Smooth muscle cell (in vitro differentiated cells): Measurements from ENCODE around the gene CSTA. TPM values are rescaled to one million over a fixed set of nuclear protein-coding genes. Genes with fewer than 3 reads are reported as not detected.

Source experiments
- DNase-seq: peaks from one replicate; lab custom pipeline; 2025; ENCODE audit not compliant: unreplicated experiment; lab: John Stamatoyannopoulos, UW
- H2AFZ ChIP-seq: fragments of 200-600 bp; sonication (generic); 2 replicates; pipeline ENCODE4 v1.6.0; 2016; ENCODE audit warnings: antibody characterized with exemption, low read depth, mild to moderate bottlenecking
- H3F3A ChIP-seq: fragments of 200-600 bp; sonication (generic); 2 replicates; pipeline ENCODE4 v1.6.0; 2017; ENCODE audit warnings: antibody characterized with exemption, low read depth
- H3K27ac ChIP-seq: fragments of 200-600 bp; sonication (generic); 2 replicates; pipeline ENCODE4 v1.5.1; 2016; ENCODE audit warnings: low read depth, mild to moderate bottlenecking
- H3K27me3 ChIP-seq: fragments of 200-600 bp; sonication (generic); 2 replicates; pipeline ENCODE4 v1.6.1; 2016; ENCODE audit warnings: low read depth, mild to moderate bottlenecking
- H3K36me3 ChIP-seq: fragments of 200-600 bp; sonication (generic); 2 replicates; pipeline ENCODE4 v1.5.1; 2016; ENCODE audit warnings: low read depth
- H3K4me1 ChIP-seq: fragments of 200-600 bp; sonication (generic); 2 replicates; pipeline ENCODE4 v1.5.1; 2016; ENCODE audit warnings: low read depth
- H3K4me2 ChIP-seq: fragments of 200-600 bp; sonication (generic); 2 replicates; pipeline ENCODE4 v1.6.0; 2016; ENCODE audit warnings: mild to moderate bottlenecking
- H3K4me3 ChIP-seq: fragments of 200-600 bp; sonication (generic); 2 replicates; pipeline ENCODE4 v1.5.1; 2016; ENCODE audit warnings: mild to moderate bottlenecking
- H3K79me2 ChIP-seq: fragments of 200-600 bp; sonication (generic); 2 replicates; pipeline ENCODE4 v1.6.0; 2016; ENCODE audit warnings: low read depth, mild to moderate bottlenecking
- H3K9ac ChIP-seq: fragments of 200-600 bp; sonication (generic); 2 replicates; pipeline ENCODE4 v1.6.0; 2016; ENCODE audit warnings: low read depth
- H3K9me3 ChIP-seq: fragments of 200-600 bp; sonication (generic); replicated peaks from 2 replicates; pipeline ENCODE4 v1.5.1; 2016; ENCODE audit warnings: low read depth
- H4K20me1 ChIP-seq: fragments of 200-600 bp; sonication (generic); 2 replicates; pipeline ENCODE4 v1.6.0; 2016; ENCODE audit warnings: low read depth
- CTCF ChIP-seq: fragments of 200-600 bp; sonication (generic); IDR thresholded peaks from 2 replicates; pipeline ENCODE4 v1.5.1; 2017; ENCODE audit warnings: borderline replicate concordance, mild to moderate bottlenecking, antibody characterized with exemption; ENCODE audit not compliant: insufficient read depth, poor library complexity, severe bottlenecking
- WGBS: methylation state at CpG from one replicate; pipeline ENCODE4 v1.1.7; 2016; ENCODE audit warnings: low lambda C conversion rate; 5-methylcytosine and 5-hydroxymethylcytosine counted together
- polyA plus RNA-seq: library from polyadenylated mRNA; unstranded; fragments of >200 nt; fragmentation: Nextera tagmentation; extraction: Ambion mirVana; gene quantifications from 2 replicates; pipeline ENCODE4 v1.2.1, GENCODE V29; 2016
- total RNA-seq: library from RNA; depleted of rRNA; stranded (reverse); fragments of >200 nt; gene quantifications from 2 replicates; pipeline ENCODE4 v1.2.3, GENCODE V29; 2014

CSTA gene
- total and polyA plus RNA-seq, 2 experiments from 2014 or later, result 19.7 to 51.7 TPM

- no peaks in the 10 kb centered on the region for H3F3A ChIP-seq
- no peak overlapping the region for H2AFZ ChIP-seq
- H3K9ac ChIP-seq, result no peak overlapping the region
- H3K36me3 ChIP-seq, result no peaks in the 10 kb centered on the region
- no peak for DNase-seq
- H3K4me1 ChIP-seq, result no peaks in the 10 kb centered on the region
- H3K4me2 ChIP-seq, result no peak overlapping the region
- no peaks in the 10 kb centered on the region for H3K79me2 ChIP-seq
- no peak overlapping the region for H3K4me3 ChIP-seq
- H3K27me3 ChIP-seq, result no peaks in the 10 kb centered on the region
- no peaks in the 10 kb centered on the region for H3K9me3 ChIP-seq
- no peaks in the 10 kb centered on the region for H4K20me1 ChIP-seq
- WGBS, result 84% methylated on average over 4 of the region's 4 CpGs
- H3K27ac ChIP-seq, result no peak overlapping the region
- TF ChIP-seq CTCF, result no peak
Observed at GRCh38 chr3:122307094-122307687, 17.9 kb upstream of the CSTA start.

GRCh38 chr3:122307976-122308375, 17.1 kb upstream of the CSTA start:
- Histone ChIP-seq H4K20me1 (no peaks in the 10 kb centered on the region), H3K27ac (no peak overlapping the region), H2AFZ (no peak overlapping the region), H3K27me3 (no peaks in the 10 kb centered on the region), H3K4me1 (no peaks in the 10 kb centered on the region), H3K79me2 (no peaks in the 10 kb centered on the region), H3K9ac (no peak overlapping the region), H3K9me3 (no peaks in the 10 kb centered on the region), H3K4me3 (no peak overlapping the region), H3K36me3 (no peaks in the 10 kb centered on the region), H3K4me2 (no peak overlapping the region), H3F3A (no peaks in the 10 kb centered on the region)
- DNase-seq, result no peak
- TF ChIP-seq CTCF, result no peak

GRCh38 chr3:122310361-122310760, 14.7 kb upstream of the CSTA start:
- no peak for DNase-seq
- WGBS, result 60% methylated on average over 1 of the region's 1 CpG
- no peaks in the 10 kb centered on the region for H3K9me3 ChIP-seq
- no peaks in the 10 kb centered on the region for H3F3A ChIP-seq
- no peak overlapping the region for H3K4me2 ChIP-seq
- no peak for TF ChIP-seq CTCF
- no peaks in the 10 kb centered on the region for H3K4me1 ChIP-seq
- H3K9ac ChIP-seq, result no peak overlapping the region
- H3K27me3 ChIP-seq, result no peaks in the 10 kb centered on the region
- H3K79me2 ChIP-seq, result no peaks in the 10 kb centered on the region
- H3K27ac ChIP-seq, result no peak overlapping the region
- H2AFZ ChIP-seq, result no peak overlapping the region
- H3K4me3 ChIP-seq, result no peak overlapping the region
- H4K20me1 ChIP-seq, result no peaks in the 10 kb centered on the region
- H3K36me3 ChIP-seq, result no peaks in the 10 kb centered on the region

- Histone ChIP-seq H4K20me1 (no peaks in the 10 kb centered on the region), H2AFZ (no peak overlapping the region), H3K9me3 (no peaks in the 10 kb centered on the region), H3F3A (no peaks in the 10 kb centered on the region), H3K36me3 (no peaks in the 10 kb centered on the region), H3K4me1 (no peaks in the 10 kb centered on the region), H3K27me3 (no peaks in the 10 kb centered on the region), H3K27ac (peak overlapping the region; percentile 9), H3K9ac (no peak overlapping the region), H3K4me3 (no peak overlapping the region), H3K4me2 (no peak overlapping the region), H3K79me2 (no peaks in the 10 kb centered on the region)
- no peak for DNase-seq
- TF ChIP-seq CTCF, result no peak
Observed at GRCh38 chr3:122312826-122313225, 12.2 kb upstream of the CSTA start.
